HG03457 (cell line): ENCODE results near the gene ACTC1.

ENCODE experiments used
- ATAC-seq: cut with Tn5 transposase; IDR thresholded peaks from one replicate; pipeline ENCODE4 v1.9.1; 2021; ENCODE audit warnings: moderate number of reproducible peaks; ENCODE audit not compliant: unreplicated experiment

ACTC1 gene

GRCh38 chr15:34802371-34802770 is 7.0 kb upstream of the ACTC1 start:
- ATAC-seq = no peak

- ATAC-seq = no peak
These were observed 4.1 kb upstream of the ACTC1 start for GRCh38 chr15:34799149-34800101.

GRCh38 chr15:34796847-34797435 is 1.6 kb upstream of the ACTC1 start:
- no peak for ATAC-seq

- no peak for ATAC-seq
These were observed 651 bp downstream of the ACTC1 start for GRCh38 chr15:34794590-34795206.

GRCh38 chr15:34793901-34794300 is 1.4 kb downstream of the ACTC1 start:
- ATAC-seq = no peak

- no peak for ATAC-seq
These were observed 2.3 kb downstream of the ACTC1 start for GRCh38 chr15:34793071-34793470.

GRCh38 chr15:34791701-34792100 is 3.6 kb downstream of the ACTC1 start:
- no peak for ATAC-seq

GRCh38 chr15:34790121-34790520 is 5.2 kb downstream of the ACTC1 start:
- no peak for ATAC-seq

GRCh38 chr15:34789326-34789725 is 6.0 kb downstream of the ACTC1 start:
- ATAC-seq = no peak

GRCh38 chr15:34786206-34786605 is 9.1 kb downstream of the ACTC1 start:
- no peak for ATAC-seq

- ATAC-seq = no peak
These were observed 11.4 kb downstream of the ACTC1 start for GRCh38 chr15:34783991-34784390.

GRCh38 chr15:34783431-34783830 is 11.9 kb downstream of the ACTC1 start:
- no peak for ATAC-seq

- no peak for ATAC-seq
These were observed 12.4 kb downstream of the ACTC1 start for GRCh38 chr15:34782901-34783300.

- ATAC-seq = no peak
These were observed 14.6 kb downstream of the ACTC1 start for GRCh38 chr15:34780725-34781124.

GRCh38 chr15:34776606-34777105 is 18.7 kb downstream of the ACTC1 start:
- no peak for ATAC-seq

GRCh38 chr15:34773917-34774316 is 21.4 kb downstream of the ACTC1 start:
- no peak for ATAC-seq

- no peak for ATAC-seq
These were observed 22.3 kb downstream of the ACTC1 start for GRCh38 chr15:34773013-34773412.

- ATAC-seq = no peak
These were observed 23.0 kb downstream of the ACTC1 start for GRCh38 chr15:34772312-34772711.

- ATAC-seq = no peak
These were observed 25.6 kb downstream of the ACTC1 start for GRCh38 chr15:34769711-34770110.

- no peak for ATAC-seq
These were observed 26.8 kb downstream of the ACTC1 start for GRCh38 chr15:34768530-34768929.

GRCh38 chr15:34765741-34766140 is 29.6 kb downstream of the ACTC1 start:
- no peak for ATAC-seq

- no peak for ATAC-seq
These were observed 34.4 kb downstream of the ACTC1 start for GRCh38 chr15:34760909-34761308.
